AG04449 (cell line): Measurements from ENCODE around the gene TMEM198.

Experiments
- CTCF ChIA-PET: fragments of 350-600 bp; formaldehyde crosslinking; extraction: SDS; loops from one replicate; lab custom pipeline; 2021; ENCODE audit warnings: antibody characterized with exemption; lab: Yijun Ruan, JAX
- POLR2A ChIA-PET: fragments of 400-600, 350-600 bp; formaldehyde crosslinking; extraction: SDS; loops from one replicate; lab custom pipeline; 2020; ENCODE audit warnings: antibody characterized with exemption, inconsistent platforms; lab: Yijun Ruan, JAX
- DNase-seq: peaks from one replicate; pipeline ENCODE4 v3.0.0-alpha.2; 2010; ENCODE audit warnings: low read depth, low spot score
- H3K4me3 ChIP-seq: 2 replicates; pipeline ENCODE4 v1.5.1; 2011; ENCODE audit warnings: low read depth, mild to moderate bottlenecking, control low read depth, low read length
- TF ChIP-seq, protein P1 (sequence below): IDR thresholded peaks from one replicate; pipeline ENCODE4 v1.5.1; 2011; ENCODE audit warnings: mild to moderate bottlenecking, moderate library complexity, low read length, control low read depth, inconsistent platforms; ENCODE audit not compliant: insufficient read depth; ENCODE audit errors: missing control alignments

The TMEM198 gene, protein sequence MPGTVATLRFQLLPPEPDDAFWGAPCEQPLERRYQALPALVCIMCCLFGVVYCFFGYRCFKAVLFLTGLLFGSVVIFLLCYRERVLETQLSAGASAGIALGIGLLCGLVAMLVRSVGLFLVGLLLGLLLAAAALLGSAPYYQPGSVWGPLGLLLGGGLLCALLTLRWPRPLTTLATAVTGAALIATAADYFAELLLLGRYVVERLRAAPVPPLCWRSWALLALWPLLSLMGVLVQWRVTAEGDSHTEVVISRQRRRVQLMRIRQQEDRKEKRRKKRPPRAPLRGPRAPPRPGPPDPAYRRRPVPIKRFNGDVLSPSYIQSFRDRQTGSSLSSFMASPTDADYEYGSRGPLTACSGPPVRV

DNA sequence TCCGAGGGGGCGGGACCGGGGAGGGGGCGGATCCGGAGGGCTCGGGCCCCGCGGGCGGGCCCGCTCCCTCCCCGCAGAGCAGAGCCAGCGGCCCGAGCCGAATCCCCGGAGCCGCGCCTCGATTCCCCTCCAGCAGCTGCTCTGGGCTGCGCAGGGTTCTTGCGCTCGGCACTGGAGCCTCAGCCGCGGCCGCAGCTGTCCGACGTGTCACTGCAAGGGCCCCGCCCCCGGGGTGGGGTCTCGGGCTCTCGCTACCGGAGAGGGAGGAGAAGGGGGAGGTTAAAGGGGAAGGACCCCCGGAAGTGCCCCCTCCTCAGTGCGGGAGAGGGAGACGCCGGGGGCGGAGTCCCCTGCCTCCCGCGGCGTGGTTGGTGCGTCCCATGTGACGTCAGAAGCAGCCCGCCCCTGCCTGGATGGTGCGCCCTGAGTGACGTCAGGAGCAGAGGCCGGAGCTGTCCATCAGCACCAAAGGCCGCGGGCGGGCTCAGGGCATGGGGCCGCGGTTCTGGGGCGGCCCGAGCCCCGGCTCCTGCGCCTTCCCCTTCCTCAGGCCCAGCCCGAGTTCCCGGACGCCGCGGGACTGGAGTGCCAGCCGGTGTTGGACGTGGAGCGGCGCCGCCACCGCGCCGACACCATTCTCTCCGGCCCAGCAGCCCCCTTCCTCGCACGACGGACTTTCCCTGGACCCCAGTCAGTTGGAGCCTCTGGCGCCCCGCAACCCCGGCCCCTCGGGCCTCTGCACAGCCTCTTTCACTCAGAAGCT is at the start of gene TMEM198, which contains the start of gene CHPF:
Gene TMEM198, plus strand, starts transcription at position 433 of the 763 bp plus-strand sequence. CDS start 700 bp downstream, outside the sequence.
Gene CHPF, minus strand, starts transcription at position 214 of the 763 bp plus-strand sequence. CDS start 271 bp downstream, outside the sequence.
- POLR2A ChIA-PET, result interaction anchor here (0.8 to 1.8 kb wide), 8 partner anchors 9 to 146 kb away, joined by 3 to 9 read pairs (median 6); partner anchors contain the start of genes GMPPA, INHA, OBSL1 and STK11IP

DNA sequence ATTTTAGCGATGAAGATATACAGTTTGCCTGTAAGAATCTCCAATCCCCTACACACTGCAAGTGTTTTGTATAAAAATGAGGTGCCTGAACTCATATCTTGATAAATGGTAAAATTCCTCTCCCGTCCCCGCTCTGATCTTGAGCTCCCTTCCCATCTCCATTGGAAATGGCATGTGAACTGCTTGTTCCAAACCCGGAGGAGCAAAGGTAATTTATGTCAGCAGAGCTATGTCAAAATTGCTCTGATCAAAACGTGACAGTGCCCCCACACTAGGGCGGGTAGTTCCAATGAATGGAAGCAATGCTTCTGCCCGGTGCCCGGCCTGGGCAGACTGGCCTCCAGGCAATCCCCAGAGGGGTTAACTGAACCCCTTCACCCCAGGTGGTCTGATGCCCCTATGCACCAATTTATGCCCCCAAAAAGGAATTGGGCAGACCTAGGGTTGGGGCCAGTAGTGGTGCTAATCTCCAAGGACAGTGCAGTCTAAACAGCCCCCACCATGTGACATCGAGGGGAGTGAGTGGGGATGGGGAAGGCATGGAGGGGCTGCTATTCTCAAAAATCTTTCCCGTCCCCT is 48.8 kb upstream of the TMEM198 start:
- TF ChIP-seq, protein P1, sequence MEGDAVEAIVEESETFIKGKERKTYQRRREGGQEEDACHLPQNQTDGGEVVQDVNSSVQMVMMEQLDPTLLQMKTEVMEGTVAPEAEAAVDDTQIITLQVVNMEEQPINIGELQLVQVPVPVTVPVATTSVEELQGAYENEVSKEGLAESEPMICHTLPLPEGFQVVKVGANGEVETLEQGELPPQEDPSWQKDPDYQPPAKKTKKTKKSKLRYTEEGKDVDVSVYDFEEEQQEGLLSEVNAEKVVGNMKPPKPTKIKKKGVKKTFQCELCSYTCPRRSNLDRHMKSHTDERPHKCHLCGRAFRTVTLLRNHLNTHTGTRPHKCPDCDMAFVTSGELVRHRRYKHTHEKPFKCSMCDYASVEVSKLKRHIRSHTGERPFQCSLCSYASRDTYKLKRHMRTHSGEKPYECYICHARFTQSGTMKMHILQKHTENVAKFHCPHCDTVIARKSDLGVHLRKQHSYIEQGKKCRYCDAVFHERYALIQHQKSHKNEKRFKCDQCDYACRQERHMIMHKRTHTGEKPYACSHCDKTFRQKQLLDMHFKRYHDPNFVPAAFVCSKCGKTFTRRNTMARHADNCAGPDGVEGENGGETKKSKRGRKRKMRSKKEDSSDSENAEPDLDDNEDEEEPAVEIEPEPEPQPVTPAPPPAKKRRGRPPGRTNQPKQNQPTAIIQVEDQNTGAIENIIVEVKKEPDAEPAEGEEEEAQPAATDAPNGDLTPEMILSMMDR, result no peak
- ChIA-PET POLR2A (interaction anchor here (0.7 to 1.9 kb wide), 7 partner anchors 9 to 37 kb away, joined by 3 to 7 read pairs (median 4); no protein-coding TSS in a partner anchor), CTCF (interaction anchor here (0.7 to 39.0 kb wide), 26 partner anchors 9 to 195 kb away, joined by 3 to 1084 read pairs (median 7); partner anchors contain the start of genes ASIC4, CHPF, SPEG and TMEM198)
- DNase-seq, result no peak
- H3K4me3 ChIP-seq, result no peak overlapping the region

More for the DNA sequence above, at the start of gene TMEM198, which contains the start of gene CHPF:
- TF ChIP-seq, protein P1, result no peak
- peak; percentile 87 for DNase-seq
- H3K4me3 ChIP-seq, result peak within 1 kb of the TSS; percentile 80
- CTCF ChIA-PET, result interaction anchor here (0.8 to 10.5 kb wide), 10 partner anchors 17 to 248 kb away, joined by 3 to 206 read pairs (median 7); no protein-coding TSS in a partner anchor

DNA sequence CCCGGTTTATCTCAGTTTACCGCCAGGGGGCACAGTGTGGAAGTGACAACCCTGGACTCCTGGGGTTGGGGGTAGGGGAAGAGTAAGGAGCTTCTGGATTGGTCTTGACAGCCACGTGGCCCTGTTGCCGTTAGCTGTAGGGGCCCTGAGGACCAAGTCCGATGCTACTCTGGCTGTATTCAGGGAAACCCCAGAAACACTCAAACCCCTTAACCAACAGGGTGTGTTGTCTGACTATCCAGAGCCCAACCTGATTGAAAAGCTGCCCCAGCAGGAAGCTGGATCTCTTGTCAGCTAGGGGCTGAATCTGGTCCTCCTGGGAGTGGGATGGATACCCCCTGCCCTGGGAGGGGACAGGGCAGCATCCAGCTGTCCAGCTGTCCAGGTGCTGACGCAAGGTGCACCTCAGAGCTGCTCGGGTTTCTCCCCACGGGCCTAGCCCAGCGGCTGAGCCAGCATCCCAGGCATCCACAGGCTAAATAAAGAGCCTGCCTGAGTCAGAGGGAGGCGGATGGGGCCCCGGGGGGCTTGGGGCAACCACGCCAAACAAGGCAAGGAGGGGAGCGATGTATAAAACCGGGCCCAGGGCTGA is 48.2 kb upstream of the TMEM198 start:
- ChIA-PET POLR2A (interaction anchor here (0.7 to 1.9 kb wide), 6 partner anchors 9 to 37 kb away, joined by 3 to 7 read pairs (median 4); no protein-coding TSS in a partner anchor), CTCF (interaction anchor here (0.6 to 39.0 kb wide), 31 partner anchors 8 to 195 kb away, joined by 3 to 1084 read pairs (median 6); partner anchors contain the start of genes ASIC4, CHPF, SPEG and TMEM198)
- DNase-seq, result no peak
- no peak overlapping the region for H3K4me3 ChIP-seq
- TF ChIP-seq, protein P1, result peak; percentile 71

DNA sequence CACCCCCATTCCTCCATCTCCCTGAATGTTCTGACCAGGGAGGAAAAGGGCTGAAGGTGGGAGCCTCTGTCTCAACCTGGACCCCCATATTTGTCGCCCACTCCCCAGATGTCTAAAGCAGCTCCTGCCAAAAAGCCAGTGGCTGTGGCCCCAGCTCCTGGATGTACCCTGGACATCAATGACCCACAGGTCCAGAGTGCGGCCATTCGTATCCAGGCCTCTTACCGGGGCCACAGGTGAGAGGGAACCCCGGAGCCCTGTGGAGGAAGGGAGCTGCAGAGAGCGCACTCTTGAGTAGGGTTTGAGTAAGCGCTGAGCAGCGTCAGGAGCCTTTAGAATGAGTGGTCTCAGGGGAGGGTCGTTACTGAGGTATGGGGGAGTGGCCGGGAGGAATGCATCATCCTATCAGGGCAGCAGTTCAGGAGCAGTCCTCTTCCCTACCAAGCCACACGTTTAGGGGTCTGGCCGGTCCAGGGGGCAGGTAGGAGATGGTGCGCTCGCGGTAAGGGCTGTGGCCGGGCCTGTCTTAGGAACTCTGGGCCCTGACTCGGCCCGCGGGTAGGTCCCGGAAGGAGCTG is 47.5 kb upstream of the TMEM198 start:
- no peak for DNase-seq
- ChIA-PET POLR2A (interaction anchor here (1.2 to 2.8 kb wide), 3 partner anchors 10 to 33 kb away, joined by 4 to 8 read pairs (median 7); no protein-coding TSS in a partner anchor), CTCF (interaction anchor here (0.7 to 39.0 kb wide), 22 partner anchors 14 to 194 kb away, joined by 3 to 1084 read pairs (median 6); partner anchors contain the start of gene ASIC4)
- no peak overlapping the region for H3K4me3 ChIP-seq
- TF ChIP-seq, protein P1, result no peak
